Chondrocyte (in vitro differentiated cells): ENCODE data around the gene CHRM1. TPM values are rescaled to one million over a fixed set of nuclear protein-coding genes. Genes with fewer than 3 reads are reported as not detected.
A peak's percentile ranks its signal among the peaks of the same experiment; 100 is the strongest.
"Not testable (repeated sequence)": the region's sequence is repeated elsewhere in the genome, so short reads cannot be mapped to it uniquely, and the experiment has no call there.

Experiments used
- DNase-seq: peaks from one replicate; pipeline ENCODE4 v3.0.0; 2021; ENCODE audit warnings: mixed read lengths, low spot score
- H3K27ac Mint-ChIP-seq: one replicate; pipeline ENCODE4 v1.8.0; 2021; ENCODE audit warnings: mild to moderate bottlenecking, moderate library complexity, mixed read lengths; ENCODE audit not compliant: unreplicated experiment
- H3K27me3 Mint-ChIP-seq: 2 replicates; pipeline ENCODE4 v1.8.0; 2021; ENCODE audit warnings: low read depth, mixed read lengths
- H3K36me3 Mint-ChIP-seq: 2 replicates; pipeline ENCODE4 v1.8.0; 2021; ENCODE audit warnings: low read depth, mixed read lengths
- H3K4me1 Mint-ChIP-seq: 2 replicates; pipeline ENCODE4 v1.8.0; 2021; ENCODE audit warnings: low read depth, mild to moderate bottlenecking, mixed read lengths
- H3K4me3 Mint-ChIP-seq: one replicate; pipeline ENCODE4 v1.8.0; 2021; ENCODE audit warnings: mild to moderate bottlenecking, moderate library complexity, mixed read lengths; ENCODE audit not compliant: unreplicated experiment
- H3K9me3 Mint-ChIP-seq: 2 replicates; pipeline ENCODE4 v1.8.0; 2021; ENCODE audit warnings: low read depth, mixed read lengths
- total RNA-seq: library from RNA; stranded (reverse); gene quantifications from 3 replicates; pipeline ENCODE4 v1.2.1, GENCODE V29; 2021
- TF ChIP-seq, protein P1 (sequence below): fragments of 200-600 bp; sonication (generic); IDR thresholded peaks from 2 replicates; pipeline ENCODE4 v1.5.0; 2021; ENCODE audit warnings: antibody characterized with exemption, mild to moderate bottlenecking, moderate library complexity

Gene CHRM1
- total RNA-seq, 1 donor from 2014 or later = not detected

DNA sequence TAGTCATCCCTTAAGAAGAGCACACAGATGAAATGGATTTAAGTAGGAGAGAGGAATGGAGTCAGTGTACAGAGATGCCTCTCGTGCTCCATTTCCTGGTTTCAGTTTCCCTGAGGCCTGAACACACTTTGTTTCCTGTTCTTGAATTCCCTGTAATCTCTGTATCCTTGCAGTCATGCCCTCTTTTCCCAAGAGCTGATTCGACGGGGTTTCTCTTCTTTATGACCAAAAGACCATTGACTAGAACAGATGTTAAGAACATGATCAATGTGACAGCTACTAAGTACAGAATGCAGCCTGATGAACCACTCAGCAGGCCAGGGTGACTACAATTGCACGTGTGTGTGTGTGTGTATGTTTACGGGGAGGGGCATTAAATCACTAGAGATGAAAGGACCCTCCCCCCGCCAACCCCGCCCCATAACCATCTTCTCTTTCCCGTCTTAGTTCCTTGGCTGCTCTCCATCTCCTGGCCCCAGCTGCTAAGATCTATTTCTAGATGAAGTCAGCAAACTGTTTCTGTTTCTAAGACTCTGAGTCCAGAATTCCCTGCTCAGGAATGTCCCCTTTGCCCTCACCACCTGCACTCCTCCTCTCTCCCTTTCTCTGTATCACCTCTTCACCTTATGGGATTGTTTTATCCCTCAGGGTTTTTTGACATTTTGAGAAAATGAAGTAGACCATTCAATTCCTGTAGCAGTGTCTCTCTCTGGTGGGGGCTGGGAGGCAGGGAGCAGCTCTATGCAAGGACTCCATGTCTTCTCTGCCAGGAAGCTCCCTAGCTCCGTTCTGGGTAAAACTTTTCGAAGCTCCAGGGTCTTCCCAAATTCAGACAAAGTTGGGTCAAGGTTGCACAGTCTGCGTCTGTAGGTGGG, 37.6 kb upstream of the CHRM1 start:
- Mint-ChIP-seq H3K36me3 (no peaks in the 10 kb centered on the region), H3K4me1 (peaks cover 13% of the 10 kb centered on the region), H3K27me3 (peaks cover 11% of the 10 kb centered on the region), H3K9me3 (no peaks in the 10 kb centered on the region), H3K27ac (peak overlapping the region; percentile 78), H3K4me3 (no peak overlapping the region)
- TF ChIP-seq, protein P1, sequence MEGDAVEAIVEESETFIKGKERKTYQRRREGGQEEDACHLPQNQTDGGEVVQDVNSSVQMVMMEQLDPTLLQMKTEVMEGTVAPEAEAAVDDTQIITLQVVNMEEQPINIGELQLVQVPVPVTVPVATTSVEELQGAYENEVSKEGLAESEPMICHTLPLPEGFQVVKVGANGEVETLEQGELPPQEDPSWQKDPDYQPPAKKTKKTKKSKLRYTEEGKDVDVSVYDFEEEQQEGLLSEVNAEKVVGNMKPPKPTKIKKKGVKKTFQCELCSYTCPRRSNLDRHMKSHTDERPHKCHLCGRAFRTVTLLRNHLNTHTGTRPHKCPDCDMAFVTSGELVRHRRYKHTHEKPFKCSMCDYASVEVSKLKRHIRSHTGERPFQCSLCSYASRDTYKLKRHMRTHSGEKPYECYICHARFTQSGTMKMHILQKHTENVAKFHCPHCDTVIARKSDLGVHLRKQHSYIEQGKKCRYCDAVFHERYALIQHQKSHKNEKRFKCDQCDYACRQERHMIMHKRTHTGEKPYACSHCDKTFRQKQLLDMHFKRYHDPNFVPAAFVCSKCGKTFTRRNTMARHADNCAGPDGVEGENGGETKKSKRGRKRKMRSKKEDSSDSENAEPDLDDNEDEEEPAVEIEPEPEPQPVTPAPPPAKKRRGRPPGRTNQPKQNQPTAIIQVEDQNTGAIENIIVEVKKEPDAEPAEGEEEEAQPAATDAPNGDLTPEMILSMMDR = no peak
- no peak for DNase-seq

DNA sequence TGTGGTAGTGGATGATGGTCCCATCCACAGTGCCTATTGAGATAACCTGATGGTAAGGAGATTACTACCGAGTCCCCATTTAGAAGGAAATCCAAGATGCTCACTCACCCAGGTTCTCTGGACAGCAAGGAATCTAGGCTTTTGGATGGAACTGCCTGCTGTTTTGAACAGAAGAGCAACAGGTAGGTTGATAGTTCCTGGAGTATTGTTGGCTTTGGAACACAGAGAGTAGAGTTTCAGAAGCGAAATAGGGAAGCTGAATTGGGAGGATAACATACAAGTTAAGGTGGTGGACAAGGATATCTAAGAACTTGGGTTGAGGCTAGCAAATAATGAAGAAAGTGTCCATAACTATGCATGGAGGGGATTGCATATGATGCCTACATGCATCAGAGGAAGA, 36.0 kb upstream of the CHRM1 start:
- DNase-seq = no peak
- H3K27ac Mint-ChIP-seq = no peak overlapping the region
- TF ChIP-seq, protein P1 = no peak
- no peak overlapping the region for H3K4me3 Mint-ChIP-seq
- H3K36me3 Mint-ChIP-seq = no peaks in the 10 kb centered on the region
- peaks cover 10% of the 10 kb centered on the region for H3K27me3 Mint-ChIP-seq
- H3K9me3 Mint-ChIP-seq = no peaks in the 10 kb centered on the region
- H3K4me1 Mint-ChIP-seq = peaks cover 13% of the 10 kb centered on the region

DNA sequence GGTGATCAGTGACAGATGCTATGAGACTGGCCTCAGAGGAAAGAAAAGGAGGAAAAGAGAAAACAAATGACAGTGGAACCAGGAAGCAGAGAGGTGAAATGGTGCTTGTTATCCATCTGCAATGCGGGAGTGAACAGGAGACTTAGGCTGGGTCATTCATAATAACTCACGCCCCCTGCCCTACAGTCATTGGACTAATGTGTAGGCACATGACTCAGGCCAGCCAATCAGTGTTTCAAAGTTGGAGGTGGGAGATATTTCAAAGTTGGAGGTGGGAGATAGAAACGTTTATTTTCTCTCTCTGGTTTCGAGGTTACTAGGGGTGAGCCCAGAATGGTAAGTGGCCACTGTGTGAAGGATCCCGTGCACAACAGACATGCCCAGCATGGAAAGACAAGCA, 33.3 kb upstream of the CHRM1 start:
- Mint-ChIP-seq H3K4me3 (no peak overlapping the region), H3K27ac (no peak overlapping the region), H3K27me3 (peaks cover 19% of the 10 kb centered on the region), H3K9me3 (no peaks in the 10 kb centered on the region), H3K4me1 (peaks cover 13% of the 10 kb centered on the region), H3K36me3 (no peaks in the 10 kb centered on the region)
- TF ChIP-seq, protein P1 = no peak
- no peak for DNase-seq

DNA sequence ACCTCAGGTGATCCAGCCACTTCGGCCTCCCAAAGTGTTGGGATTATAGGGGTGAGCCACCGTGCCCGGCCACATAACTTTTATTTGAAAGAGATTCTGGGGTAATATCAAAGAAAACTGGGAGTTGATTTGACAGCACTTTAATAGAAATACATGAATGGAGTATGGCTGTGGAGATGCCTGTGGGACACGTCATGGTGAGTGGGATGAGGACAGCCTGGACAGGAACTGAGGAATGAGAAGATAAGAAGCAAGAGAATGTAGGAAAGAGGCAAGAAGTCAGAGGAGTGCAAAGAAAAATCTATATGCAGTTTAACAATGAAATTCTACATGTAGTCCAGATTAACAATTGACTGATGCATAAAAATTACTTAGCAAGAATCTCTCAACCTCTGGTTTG, 32.6 kb upstream of the CHRM1 start:
- peaks cover 23% of the 10 kb centered on the region for H3K27me3 Mint-ChIP-seq
- peaks cover 6% of the 10 kb centered on the region for H3K4me1 Mint-ChIP-seq
- no peak overlapping the region for H3K27ac Mint-ChIP-seq

DNA sequence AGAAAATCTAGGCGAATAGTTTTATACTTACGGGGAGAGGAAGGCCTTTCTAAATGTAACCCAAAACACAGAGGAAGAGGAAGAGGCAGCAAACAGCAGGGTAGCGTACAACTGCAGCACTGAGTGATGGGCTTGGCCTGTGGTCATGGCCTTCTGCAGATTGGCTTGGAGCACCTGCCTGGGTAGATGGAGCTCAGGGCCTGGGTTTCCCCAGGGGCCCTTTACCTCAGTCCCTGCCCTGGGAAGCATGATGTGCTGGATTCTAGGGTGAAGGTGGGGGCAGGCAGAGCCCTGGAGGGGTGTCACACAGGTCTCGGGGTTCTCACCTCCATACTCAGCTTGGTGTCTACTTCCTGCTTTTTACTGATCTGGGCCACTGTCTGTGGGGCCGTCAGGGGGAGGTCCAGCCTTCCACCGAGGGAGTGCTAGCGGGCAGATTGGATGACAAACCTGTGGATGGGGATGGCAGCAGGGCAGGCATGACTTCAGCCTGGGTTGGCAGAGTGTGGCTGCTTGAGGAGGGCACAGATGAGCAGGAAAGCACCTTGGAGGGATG, 27.7 kb upstream of the CHRM1 start:
- TF ChIP-seq, protein P1 = no peak
- Mint-ChIP-seq H3K9me3 (peaks cover 7% of the 10 kb centered on the region), H3K4me1 (no peaks in the 10 kb centered on the region), H3K27ac (no peak overlapping the region), H3K4me3 (no peak overlapping the region), H3K27me3 (peaks cover 25% of the 10 kb centered on the region), H3K36me3 (no peaks in the 10 kb centered on the region)
- DNase-seq = no peak

More for the DNA sequence above, 32.6 kb upstream of the CHRM1 start:
- TF ChIP-seq, protein P1 = no peak
- Mint-ChIP-seq H3K9me3 (no peaks in the 10 kb centered on the region), H3K36me3 (no peaks in the 10 kb centered on the region), H3K4me3 (no peak overlapping the region)
- no peak for DNase-seq

DNA sequence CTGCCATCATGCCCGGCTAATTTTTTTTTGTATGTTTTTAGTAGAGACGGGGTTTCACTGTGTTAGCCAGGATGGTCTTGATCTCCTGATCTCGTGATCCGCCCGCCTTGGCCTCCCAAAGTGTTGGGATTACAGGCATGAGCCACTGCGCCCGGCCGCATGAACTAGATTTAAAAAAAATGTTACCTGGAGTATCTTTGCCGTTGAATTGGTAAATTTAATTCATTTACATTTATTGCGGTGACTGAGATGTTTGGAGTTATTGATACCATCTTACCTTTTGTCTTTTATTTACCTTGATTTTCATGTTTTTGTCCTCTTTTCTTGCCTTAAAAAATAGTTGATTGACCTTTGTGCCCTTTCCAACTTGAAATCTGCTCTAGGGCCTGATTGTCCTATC, 24.4 kb upstream of the CHRM1 start:
- not testable (repeated sequence) for H3K4me1 Mint-ChIP-seq, H3K27ac Mint-ChIP-seq, H3K36me3 Mint-ChIP-seq, H3K4me3 Mint-ChIP-seq, H3K9me3 Mint-ChIP-seq, DNase-seq
- H3K27me3 Mint-ChIP-seq = peaks cover 28% of the 10 kb centered on the region

DNA sequence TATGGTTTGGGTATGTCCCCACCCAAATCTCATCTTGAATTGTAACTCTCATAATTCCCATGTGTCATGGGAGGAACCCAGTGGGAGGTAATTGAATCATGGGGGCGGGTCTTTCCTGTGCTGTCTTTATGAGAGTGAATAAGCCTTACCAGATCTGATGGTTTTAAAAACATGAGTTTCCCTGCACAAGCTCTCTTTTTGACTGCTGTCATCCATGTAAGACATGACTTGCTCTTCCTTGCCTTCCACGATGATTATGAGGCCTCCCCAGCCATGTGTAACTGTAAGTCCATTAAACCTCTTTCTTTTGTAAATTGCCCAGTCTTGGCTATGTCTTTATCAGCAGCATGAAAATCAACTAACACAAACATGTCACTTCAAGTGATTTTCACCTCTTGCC, 16.4 kb upstream of the CHRM1 start:
- H3K27me3 Mint-ChIP-seq, H3K36me3 Mint-ChIP-seq, H3K4me1 Mint-ChIP-seq, H3K9me3 Mint-ChIP-seq, H3K4me3 Mint-ChIP-seq, H3K27ac Mint-ChIP-seq, DNase-seq: not testable (repeated sequence)
